Common myeloid progenitor, CD34-positive (primary cell): ENCODE measurements around the gene PTGDS.

Experiments
- CTCF ChIA-PET: fragments of 350-600 bp; sonication (Branson Sonifier 250); formaldehyde crosslinking; loops from one replicate; lab custom pipeline; 2021; ENCODE audit warnings: antibody characterized with exemption; lab: Charles Lee
- POLR2A ChIA-PET: fragments of 350-600 bp; sonication (Branson Sonifier 250); formaldehyde crosslinking; loops from one replicate; lab custom pipeline; 2021; ENCODE audit warnings: antibody characterized with exemption; lab: Charles Lee
- DNase-seq, 3 donors: peaks; one replicate each; pipeline versions ENCODE4 v3.0.0 to v3.0.0-alpha.2; 2013
- H3K27ac ChIP-seq, 2 experiments: 1 replicate in 1 of 2; 2 replicates in 1 of 2; pipeline ENCODE4 v1.7.0; 2013; ENCODE audit warnings: inconsistent platforms in 2 of 2, low read length in 2 of 2, mild to moderate bottlenecking in 2 of 2, low read depth in 1 of 2, moderate library complexity in 1 of 2; ENCODE audit not compliant: severe bottlenecking in 2 of 2, insufficient read depth in 1 of 2, poor library complexity in 1 of 2
- H3K27me3 ChIP-seq, 5 experiments: replicated peaks in 2 of 5; 1 replicate in 3 of 5; 2 replicates in 2 of 5; pipeline versions ENCODE4 v1.6.1 to v1.7.0; 2013; ENCODE audit warnings: low read length in 4 of 5, mild to moderate bottlenecking in 2 of 5, moderate library complexity in 2 of 5, inconsistent platforms in 1 of 5; ENCODE audit not compliant: insufficient read depth in 5 of 5, control insufficient read depth in 4 of 5
- H3K36me3 ChIP-seq, 4 experiments: 1 replicate in 2 of 4; 2 replicates in 2 of 4; pipeline versions ENCODE4 v1.6.1 to v1.7.0; 2013; ENCODE audit warnings: low read length in 3 of 4, control low read depth in 1 of 4, mild to moderate bottlenecking in 1 of 4; ENCODE audit not compliant: control insufficient read depth in 4 of 4, insufficient read depth in 4 of 4
- H3K4me1 ChIP-seq, 4 experiments: 1 replicate in 3 of 4; 2 replicates in 1 of 4; pipeline versions ENCODE4 v1.6.1 to v1.7.1; 2013; ENCODE audit warnings: low read length in 3 of 4, mild to moderate bottlenecking in 3 of 4, control low read depth in 1 of 4, inconsistent platforms in 1 of 4, moderate library complexity in 1 of 4; ENCODE audit not compliant: control insufficient read depth in 4 of 4, insufficient read depth in 4 of 4; ENCODE audit errors: control extremely low read depth in 1 of 4
- H3K4me3 ChIP-seq, 7 experiments: 1 replicate in 4 of 7; 2 replicates in 3 of 7; pipeline versions ENCODE4 v1.5.1 to v1.7.0; 2013; ENCODE audit warnings: mild to moderate bottlenecking in 7 of 7, low read length in 6 of 7, moderate library complexity in 6 of 7, inconsistent platforms in 2 of 7, low read depth in 2 of 7, control low read depth in 1 of 7; ENCODE audit not compliant: insufficient read depth in 4 of 7, control insufficient read depth in 1 of 7; ENCODE audit errors: extremely low read depth in 1 of 7
- H3K9me3 ChIP-seq, 5 experiments: 1 replicate in 4 of 5; 2 replicates in 1 of 5; pipeline versions ENCODE4 v1.6.1 to v1.7.1; 2013; ENCODE audit warnings: low read length in 4 of 5, mild to moderate bottlenecking in 2 of 5, inconsistent platforms in 1 of 5, low read depth in 1 of 5, moderate library complexity in 1 of 5; ENCODE audit not compliant: control insufficient read depth in 4 of 5, insufficient read depth in 2 of 5; ENCODE audit errors: control extremely low read depth in 1 of 5
- WGBS: methylation state at CpG from one replicate; pipeline ENCODE4 v1.1.5; 2013; ENCODE audit not compliant: insufficient coverage; 5-methylcytosine and 5-hydroxymethylcytosine counted together

The PTGDS gene

GRCh38 chr9:137018761-137019559 is 41.7 kb downstream of the PTGDS start:
- peaks cover 2 to 80% (median 45%) of the 10 kb centered on the region in 4 experiments for H3K36me3 ChIP-seq
- H3K4me1 ChIP-seq = peaks cover 0 to 3% (median 0%) of the 10 kb centered on the region in 4 experiments
- H3K27ac ChIP-seq = no peak overlapping the region
- H3K4me3 ChIP-seq = no peak overlapping the region
- 95% methylated on average over 32 of the region's 36 CpGs for WGBS
- H3K9me3 ChIP-seq = no peaks in the 10 kb centered on the region
- no peak for DNase-seq
- no peaks in the 10 kb centered on the region for H3K27me3 ChIP-seq
- POLR2A ChIA-PET = interaction anchor here (1.3 kb wide), 1 partner anchor 11 kb away, joined by 3 read pairs; no protein-coding TSS in a partner anchor
- CTCF ChIA-PET = interaction anchor here (0.7 to 11.1 kb wide), 4 partner anchors 10 to 73 kb away, joined by 3 to 109 read pairs (median 4); no protein-coding TSS in a partner anchor

- POLR2A ChIA-PET = interaction anchor here (1.3 kb wide), 1 partner anchor 12 kb away, joined by 3 read pairs; no protein-coding TSS in a partner anchor
- CTCF ChIA-PET = interaction anchor here (1.1 to 11.1 kb wide), 4 partner anchors 17 to 233 kb away, joined by 3 to 109 read pairs (median 3); partner anchors contain the start of gene CLIC3
- H3K4me1 ChIP-seq = peaks cover 0 to 5% (median 1%) of the 10 kb centered on the region in 4 experiments
- H3K36me3 ChIP-seq = peaks cover 2 to 70% (median 42%) of the 10 kb centered on the region in 4 experiments
- H3K27me3 ChIP-seq = no peaks in the 10 kb centered on the region
- no peak for DNase-seq
- WGBS = 98% methylated on average over 17 of the region's 34 CpGs
- no peak overlapping the region for H3K4me3 ChIP-seq
- no peaks in the 10 kb centered on the region for H3K9me3 ChIP-seq
- H3K27ac ChIP-seq = no peak overlapping the region
Measured at GRCh38 chr9:137019891-137020683, 42.8 kb downstream of the PTGDS start.

GRCh38 chr9:137020771-137021567 is 43.7 kb downstream of the PTGDS start:
- H3K4me3 ChIP-seq = no peak overlapping the region
- WGBS = 98% methylated on average over 30 of the region's 32 CpGs
- POLR2A ChIA-PET = interaction anchor here (0.6 kb wide), 1 partner anchor 14 kb away, joined by 3 read pairs; no protein-coding TSS in a partner anchor

GRCh38 chr9:137021568-137021978 is 44.3 kb downstream of the PTGDS start:
- DNase-seq = no peak
- H3K27ac ChIP-seq = no peak overlapping the region
- CTCF ChIA-PET = interaction anchor here (0.8 to 11.1 kb wide), 3 partner anchors 16 to 25 kb away, joined by 3 to 109 read pairs (median 3); partner anchors contain the start of gene CLIC3
- H3K9me3 ChIP-seq = no peaks in the 10 kb centered on the region
- no peaks in the 10 kb centered on the region for H3K27me3 ChIP-seq
- WGBS = 93% methylated on average over 2 of the region's 6 CpGs
- no peak overlapping the region for H3K4me3 ChIP-seq
- POLR2A ChIA-PET = interaction anchor here (0.6 kb wide), 1 partner anchor 14 kb away, joined by 3 read pairs; no protein-coding TSS in a partner anchor
- peaks cover 0 to 18% (median 14%) of the 10 kb centered on the region in 4 experiments for H3K4me1 ChIP-seq
- peaks cover 2 to 56% (median 38%) of the 10 kb centered on the region in 4 experiments for H3K36me3 ChIP-seq

More at GRCh38 chr9:137020771-137021567, 43.7 kb downstream of the PTGDS start:
- Histone ChIP-seq H3K36me3 (peaks cover 2 to 62% (median 39%) of the 10 kb centered on the region in 4 experiments), H3K27ac (no peak overlapping the region), H3K4me1 (peaks cover 0 to 12% (median 8%) of the 10 kb centered on the region in 4 experiments), H3K27me3 (no peaks in the 10 kb centered on the region), H3K9me3 (no peaks in the 10 kb centered on the region)
- CTCF ChIA-PET = interaction anchor here (0.8 to 11.1 kb wide), 5 partner anchors 17 to 233 kb away, joined by 3 to 109 read pairs (median 3); partner anchors contain the start of gene CLIC3
- no peak for DNase-seq

- H3K27ac ChIP-seq = no peak overlapping the region
- ChIA-PET CTCF (interaction anchor here (11.1 kb wide), 1 partner anchor 15 kb away, joined by 109 read pairs; no protein-coding TSS in a partner anchor), POLR2A (no interaction called here)
- WGBS = 90% methylated on average over 19 of the region's 30 CpGs
- H3K4me1 ChIP-seq = peaks cover 0 to 23% (median 19%) of the 10 kb centered on the region in 4 experiments
- no peaks in the 10 kb centered on the region for H3K9me3 ChIP-seq
- H3K4me3 ChIP-seq = no peak overlapping the region
- peaks cover 2 to 51% (median 34%) of the 10 kb centered on the region in 4 experiments for H3K36me3 ChIP-seq
- DNase-seq = peak; percentile 63 to 77 (median 73)
- H3K27me3 ChIP-seq = no peaks in the 10 kb centered on the region
Measured at GRCh38 chr9:137021979-137022661, 44.8 kb downstream of the PTGDS start.

GRCh38 chr9:137022662-137023008 is 45.3 kb downstream of the PTGDS start:
- peaks cover 0 to 46% (median 30%) of the 10 kb centered on the region in 4 experiments for H3K36me3 ChIP-seq
- no peaks in the 10 kb centered on the region for H3K27me3 ChIP-seq
- ChIA-PET POLR2A (no interaction called here), CTCF (interaction anchor here (11.1 kb wide), 1 partner anchor 15 kb away, joined by 109 read pairs; no protein-coding TSS in a partner anchor)
- peaks cover 0 to 29% (median 24%) of the 10 kb centered on the region in 4 experiments for H3K4me1 ChIP-seq
- H3K27ac ChIP-seq = no peak overlapping the region
- no peaks in the 10 kb centered on the region for H3K9me3 ChIP-seq
- 98% methylated on average over 20 of the region's 23 CpGs for WGBS
- no peak overlapping the region for H3K4me3 ChIP-seq
- no peak for DNase-seq
